ENCODE measurements around the gene TMEM151A. TPM values are rescaled to one million over a fixed set of nuclear protein-coding genes. Genes with fewer than 3 reads are reported as not detected.

TMEM151A gene
- total and polyA plus RNA-seq, 11 donors, result 0.08 to 7.9 (median 0.12) TPM; not detected in 5

DNA sequence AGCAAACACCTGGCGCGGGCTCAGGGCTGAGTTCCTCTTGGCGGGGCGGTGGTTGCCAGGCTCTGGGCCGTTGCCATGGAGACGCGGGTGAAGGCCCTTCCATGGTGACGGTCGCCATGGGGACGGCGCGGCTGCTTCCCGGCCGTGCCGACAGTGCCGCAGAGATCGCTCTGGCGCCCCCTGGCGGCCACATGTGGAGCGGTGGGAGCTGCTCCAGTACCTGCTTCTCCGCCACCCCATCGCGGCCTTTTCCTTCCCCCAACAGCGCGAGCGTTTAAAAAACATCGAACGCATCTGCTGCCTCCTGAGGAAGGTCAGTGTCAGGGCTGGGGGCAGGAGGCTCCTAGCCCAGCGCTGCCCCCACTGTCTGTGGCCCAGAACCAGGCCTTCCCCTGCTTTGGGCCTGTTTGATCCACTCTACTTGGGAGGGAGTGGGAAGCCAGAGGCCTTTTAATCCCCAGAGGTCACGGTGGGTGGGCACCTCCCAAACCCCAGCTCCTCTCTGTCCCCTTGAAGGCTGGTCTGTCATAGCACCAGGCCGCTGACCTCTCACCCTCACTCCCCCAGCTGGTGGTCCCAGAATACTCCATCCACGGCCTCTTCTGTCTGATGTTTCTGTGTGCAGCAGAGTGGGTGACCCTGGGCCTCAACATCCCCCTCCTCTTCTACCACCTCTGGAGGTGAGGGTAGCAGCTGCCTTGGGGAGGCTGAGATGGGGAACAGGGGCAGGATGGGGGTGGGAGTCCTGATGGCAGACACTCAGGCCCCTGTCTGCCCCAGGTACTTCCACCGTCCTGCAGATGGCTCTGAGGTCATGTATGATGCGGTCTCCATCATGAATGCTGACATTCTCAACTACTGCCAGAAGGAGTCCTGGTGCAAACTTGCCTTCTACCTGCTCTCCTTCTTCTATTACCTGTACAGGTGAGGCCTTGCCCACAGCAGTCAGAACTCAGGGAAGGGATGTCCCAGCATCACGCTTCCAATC lies 8.9 kb upstream of the TMEM151A start:
- H3K36me3 ChIP-seq, result peaks cover 0 to 23% (median 8%) of the 10 kb centered on the region in 9 donors
- WGBS, 4 donors, result 14 to 37% (median 25%) methylated on average over 12 to 35 of the region's 35 CpGs
- peaks cover 0 to 48% (median 28%) of the 10 kb centered on the region in 12 donors for H3K4me1 ChIP-seq
- TF ChIP-seq POLR2A (IDR thresholded peaks at IDR 0.05) (no peak), CTCF (IDR thresholded peaks at IDR 0.05) (peak; percentile 96 to 100 (median 98))
- H3K9me3 ChIP-seq, result no peaks in the 10 kb centered on the region
- H3K27me3 ChIP-seq, result no peaks in the 10 kb centered on the region
- peak; percentile 75 to 87 (median 82) for ATAC-seq
- DNase-seq, result peak; percentile 96 to 99 (median 97)
- no peak overlapping the region for H3K27ac ChIP-seq
- intact Hi-C loops (cut with DNase I), result loop anchor here in 9 of 10 donors (1.0 to 10.0 kb wide), 3 partner anchors 58 to 60 kb away; no protein-coding TSS in a partner anchor
- no peak overlapping the region for H3K4me3 ChIP-seq

GRCh38 chr11:66283461-66284105 lies 8.1 kb upstream of the TMEM151A start:
- DNase-seq, result peak in 1 of 5 donors; percentile 19
- 78 to 87% (median 84%) methylated on average over 9 to 14 of the region's 14 CpGs for WGBS, 4 donors
- peaks cover 0 to 51% (median 34%) of the 10 kb centered on the region in 12 donors for H3K4me1 ChIP-seq
- no peaks in the 10 kb centered on the region for H3K27me3 ChIP-seq
- intact Hi-C loops (cut with DNase I), result loop anchor here in 6 of 10 donors (2.0 to 10.0 kb wide), 2 partner anchors 59 to 61 kb away; no protein-coding TSS in a partner anchor
- H3K27ac ChIP-seq, result no peak overlapping the region
- no peak for ATAC-seq
- peaks cover 0 to 23% (median 8%) of the 10 kb centered on the region in 9 donors for H3K36me3 ChIP-seq
- H3K9me3 ChIP-seq, result no peaks in the 10 kb centered on the region
- TF ChIP-seq POLR2A (IDR thresholded peaks at IDR 0.05) (no peak), CTCF (IDR thresholded peaks at IDR 0.05) (no peak)
- H3K4me3 ChIP-seq, result no peak overlapping the region

DNA sequence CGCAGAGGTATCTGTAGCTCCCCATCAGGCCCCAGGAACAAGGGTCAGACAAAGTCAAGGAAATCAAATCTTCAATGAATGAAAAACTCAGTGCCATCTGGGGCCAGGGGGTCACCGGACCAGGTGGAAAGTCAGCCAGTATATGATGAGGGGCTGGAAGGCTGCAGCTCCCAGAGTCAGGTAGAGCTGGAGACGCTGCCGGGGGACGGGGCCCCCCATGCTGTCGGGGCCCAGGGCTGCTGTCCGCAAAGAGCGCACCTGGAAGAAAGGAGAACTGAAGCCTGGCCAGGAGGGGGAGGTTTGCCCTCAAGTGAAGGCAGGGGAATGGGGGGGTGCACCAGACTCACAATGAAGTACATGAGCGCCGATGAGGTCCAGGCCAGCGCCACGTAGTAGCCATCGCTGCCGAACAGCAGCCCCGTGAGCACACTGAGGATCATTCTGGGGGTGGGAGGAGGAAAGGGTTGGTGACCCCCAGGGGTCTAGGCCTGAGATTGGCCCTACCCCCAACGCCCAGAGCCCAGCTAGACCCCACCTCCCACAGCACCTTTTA lies 7.1 kb upstream of the TMEM151A start:
- ATAC-seq (no peak), DNase-seq (peak in 1 of 5 donors; percentile 21)
- Histone ChIP-seq H3K9me3 (no peaks in the 10 kb centered on the region), H3K27ac (peak overlapping the region in 3 of 12 donors; percentile 30 to 65 (median 40)), H3K4me3 (no peak overlapping the region), H3K4me1 (peaks cover 0 to 53% (median 34%) of the 10 kb centered on the region in 12 donors), H3K27me3 (no peaks in the 10 kb centered on the region), H3K36me3 (peaks cover 0 to 23% (median 8%) of the 10 kb centered on the region in 9 donors)
- intact Hi-C loops (cut with DNase I), result loop anchor here in 5 of 10 donors (10.0 kb wide), 1 partner anchor 60 kb away; no protein-coding TSS in a partner anchor
- no peak for TF ChIP-seq CTCF (IDR thresholded peaks at IDR 0.05)
- TF ChIP-seq POLR2A (IDR thresholded peaks at IDR 0.05), result no peak
- 91 to 96% (median 96%) methylated on average over 16 of the region's 16 CpGs for WGBS, 4 donors
